Choroid plexus epithelial cell (primary cell): Measurements from ENCODE around the gene CDK6.

ENCODE experiments used
- DNase-seq: peaks from one replicate; pipeline ENCODE4 v3.0.0-alpha.2; 2010; ENCODE audit warnings: low read depth
- H3K4me3 ChIP-seq: 2 replicates; pipeline ENCODE4 v1.5.1; 2011; ENCODE audit warnings: low read depth, mild to moderate bottlenecking, control low read depth, low read length, moderate library complexity
- CTCF ChIP-seq: conservative IDR thresholded peaks from 2 replicates; pipeline ENCODE4 v1.5.1; 2011; ENCODE audit warnings: low read depth, mild to moderate bottlenecking, control low read depth, inconsistent platforms, low read length, moderate library complexity

The CDK6 gene

GRCh38 chr7:92848441-92848840 is 12.1 kb upstream of the CDK6 start:
- no peak for DNase-seq
- H3K4me3 ChIP-seq = no peak overlapping the region
- TF ChIP-seq CTCF = no peak

GRCh38 chr7:92847305-92847704 is 10.9 kb upstream of the CDK6 start:
- H3K4me3 ChIP-seq = no peak overlapping the region
- no peak for TF ChIP-seq CTCF
- DNase-seq = no peak

- H3K4me3 ChIP-seq = no peak overlapping the region
- no peak for TF ChIP-seq CTCF
- peak; percentile 30 for DNase-seq
Measured at GRCh38 chr7:92845736-92846135, 9.4 kb upstream of the CDK6 start.

GRCh38 chr7:92843781-92844180 is 7.4 kb upstream of the CDK6 start:
- H3K4me3 ChIP-seq = no peak overlapping the region
- TF ChIP-seq CTCF = no peak

GRCh38 chr7:92843034-92843760 is 6.8 kb upstream of the CDK6 start:
- TF ChIP-seq CTCF = no peak
- DNase-seq = peak; percentile 75
- H3K4me3 ChIP-seq = no peak overlapping the region

More at GRCh38 chr7:92843781-92844180, 7.4 kb upstream of the CDK6 start:
- no peak for DNase-seq

GRCh38 chr7:92841192-92841591 is 4.8 kb upstream of the CDK6 start:
- DNase-seq = peak; percentile 51
- H3K4me3 ChIP-seq = no peak overlapping the region
- no peak for TF ChIP-seq CTCF

GRCh38 chr7:92840316-92840715 is 3.9 kb upstream of the CDK6 start:
- no peak overlapping the region for H3K4me3 ChIP-seq
- no peak for DNase-seq
- TF ChIP-seq CTCF = no peak
